Dermis blood vessel endothelial cell (primary cell): ENCODE results near the gene MSH4. TPM values are rescaled to one million over a fixed set of nuclear protein-coding genes. Genes with fewer than 3 reads are reported as not detected.
A peak's percentile ranks its signal among the peaks of the same experiment; 100 is the strongest.
"Not testable (repeated sequence)": the region's sequence is repeated elsewhere in the genome, so short reads cannot be mapped to it uniquely, and the experiment has no call there.

ENCODE experiments used
- DNase-seq: peaks from one replicate; pipeline ENCODE4 v3.0.0; 2010
- total RNA-seq: library from RNA; depleted of rRNA; stranded (reverse); fragments of >200 nt; gene quantifications from 2 replicates; pipeline ENCODE4 v1.2.3, GENCODE V29; 2014

Gene MSH4
- total RNA-seq, 1 donor from 2014 or later = 0.34 TPM

- DNase-seq = no peak
Observed at GRCh38 chr1:75797273-75797588, 549 bp downstream of the MSH4 start.

- no peak for DNase-seq
Observed at GRCh38 chr1:75797606-75798216, 1.0 kb downstream of the MSH4 start.

GRCh38 chr1:75801480-75801879 lies 4.8 kb downstream of the MSH4 start:
- DNase-seq = not testable (repeated sequence)

- no peak for DNase-seq
Observed at GRCh38 chr1:75808921-75809320, 12.2 kb downstream of the MSH4 start.

GRCh38 chr1:75810113-75810512 lies 13.4 kb downstream of the MSH4 start:
- not testable (repeated sequence) for DNase-seq

- DNase-seq = no peak
Observed at GRCh38 chr1:75811211-75811981, 14.7 kb downstream of the MSH4 start.

GRCh38 chr1:75812065-75812464 lies 15.4 kb downstream of the MSH4 start:
- DNase-seq = no peak

- not testable (repeated sequence) for DNase-seq
Observed at GRCh38 chr1:75823596-75823995, 26.9 kb downstream of the MSH4 start.

- no peak for DNase-seq
Observed at GRCh38 chr1:75836528-75837100, 39.9 kb downstream of the MSH4 start.

GRCh38 chr1:75838079-75838478 lies 41.4 kb downstream of the MSH4 start:
- no peak for DNase-seq

GRCh38 chr1:75841421-75841820 lies 44.7 kb downstream of the MSH4 start:
- no peak for DNase-seq

GRCh38 chr1:75845576-75845975 lies 48.9 kb downstream of the MSH4 start:
- no peak for DNase-seq

GRCh38 chr1:75855010-75855409 lies 58.3 kb downstream of the MSH4 start:
- no peak for DNase-seq

- DNase-seq = no peak
Observed at GRCh38 chr1:75855734-75856133, 59.1 kb downstream of the MSH4 start.

GRCh38 chr1:75861831-75862230 lies 65.1 kb downstream of the MSH4 start:
- no peak for DNase-seq

- no peak for DNase-seq
Observed at GRCh38 chr1:75870951-75871350, 74.3 kb downstream of the MSH4 start.

GRCh38 chr1:75879985-75880384 lies 83.3 kb downstream of the MSH4 start:
- DNase-seq = no peak

GRCh38 chr1:75884437-75884836 lies 87.8 kb downstream of the MSH4 start:
- no peak for DNase-seq

- no peak for DNase-seq
Observed at GRCh38 chr1:75901371-75901770, 104.7 kb downstream of the MSH4 start.

- peak; percentile 73 for DNase-seq
Observed at GRCh38 chr1:75908717-75909152, 112.1 kb downstream of the MSH4 start.

- no peak for DNase-seq
Observed at GRCh38 chr1:75916834-75917233, 120.2 kb downstream of the MSH4 start.

- DNase-seq = no peak
Observed at GRCh38 chr1:75922698-75923097, 126.0 kb downstream of the MSH4 start.

- DNase-seq = no peak
Observed at GRCh38 chr1:75932304-75932703, 135.6 kb downstream of the MSH4 start, which contains the start of gene ASB17. Gene ASB17, minus strand, starts transcription at chr1:75932404. Its CDS starts 113 bp downstream, at chr1:75932291.

GRCh38 chr1:75937034-75937433 lies 140.4 kb downstream of the MSH4 start:
- DNase-seq = no peak
